GM18507 (cell line): ENCODE measurements around the gene HMG20B.
"Not testable (repeated sequence)": the region's sequence is repeated elsewhere in the genome, so short reads cannot be mapped to it uniquely, and the experiment has no call there.

Experiments
- DNase-seq: peaks from one replicate; pipeline ENCODE4 v3.0.0; 2011; ENCODE audit warnings: low read depth; ENCODE audit not compliant: insufficient read length; ENCODE audit errors: extremely low spot score
- FAIRE-seq: peaks from 2 replicates; lab custom pipeline; 2011; peaks lifted over from hg19 to GRCh38; lab: Jason Lieb, UNC

Gene HMG20B

GRCh38 chr19:3576696-3577443 is 4.1 kb downstream of the HMG20B start:
- DNase-seq: no peak
- no peak for FAIRE-seq

- FAIRE-seq (no peak), DNase-seq (no peak)
Observed at GRCh38 chr19:3577723-3578344, 5.1 kb downstream of the HMG20B start.

- no peak for FAIRE-seq
- no peak for DNase-seq
Observed at GRCh38 chr19:3578390-3578789, 5.6 kb downstream of the HMG20B start.

- no peak for FAIRE-seq
Observed at GRCh38 chr19:3580156-3580934, 7.6 kb downstream of the HMG20B start.

GRCh38 chr19:3581792-3582191 is 9.0 kb downstream of the HMG20B start:
- DNase-seq, FAIRE-seq: not testable (repeated sequence)

More at GRCh38 chr19:3580156-3580934, 7.6 kb downstream of the HMG20B start:
- DNase-seq: no peak

GRCh38 chr19:3584036-3584802 is 11.5 kb downstream of the HMG20B start:
- FAIRE-seq, DNase-seq: not testable (repeated sequence)

- DNase-seq (no peak), FAIRE-seq (no peak)
Observed at GRCh38 chr19:3585301-3586126, 12.8 kb downstream of the HMG20B start, which contains the start of gene GIPC3. Gene GIPC3, plus strand, starts transcription at chr19:3585478. Its CDS starts 120 bp downstream, at chr19:3585598.

GRCh38 chr19:3586127-3586626 is 13.4 kb downstream of the HMG20B start:
- FAIRE-seq: no peak

GRCh38 chr19:3586707-3587346 is 14.1 kb downstream of the HMG20B start:
- no peak for FAIRE-seq
- DNase-seq: no peak

More at GRCh38 chr19:3586127-3586626, 13.4 kb downstream of the HMG20B start:
- DNase-seq: no peak

- no peak for FAIRE-seq
- DNase-seq: no peak
Observed at GRCh38 chr19:3589439-3589838, 16.7 kb downstream of the HMG20B start.

GRCh38 chr19:3589949-3590348 is 17.2 kb downstream of the HMG20B start:
- FAIRE-seq (no peak), DNase-seq (no peak)

- DNase-seq (no peak), FAIRE-seq (no peak)
Observed at GRCh38 chr19:3590991-3591659, 18.4 kb downstream of the HMG20B start.

GRCh38 chr19:3591876-3592613 is 19.3 kb downstream of the HMG20B start:
- no peak for FAIRE-seq

GRCh38 chr19:3593156-3593555 is 20.4 kb downstream of the HMG20B start:
- FAIRE-seq (no peak), DNase-seq (no peak)

More at GRCh38 chr19:3591876-3592613, 19.3 kb downstream of the HMG20B start:
- no peak for DNase-seq

- no peak for DNase-seq
- FAIRE-seq: no peak
Observed at GRCh38 chr19:3595521-3596061, 22.8 kb downstream of the HMG20B start.

- DNase-seq (no peak), FAIRE-seq (no peak)
Observed at GRCh38 chr19:3599776-3600187, 27.0 kb downstream of the HMG20B start.
